Activated effector memory CD4-positive, alpha-beta T cell treated with anti-CD3 and anti-CD28 coated beads, Interleukin-2, amount 50 U/mL, for 16 hours (primary cell): ENCODE results near the gene ZNF189.
"Not testable (repeated sequence)": the region's sequence is repeated elsewhere in the genome, so short reads cannot be mapped to it uniquely, and the experiment has no call there.

Experiments used
- DNase-seq: peaks from one replicate; pipeline ENCODE4 v3.0.0-alpha.2; 2020

ZNF189 gene

GRCh38 chr9:101381118-101381517 is 17.5 kb upstream of the ZNF189 start:
- no peak for DNase-seq

- DNase-seq: no peak
Measured at GRCh38 chr9:101381833-101382342, 16.8 kb upstream of the ZNF189 start.

DNA sequence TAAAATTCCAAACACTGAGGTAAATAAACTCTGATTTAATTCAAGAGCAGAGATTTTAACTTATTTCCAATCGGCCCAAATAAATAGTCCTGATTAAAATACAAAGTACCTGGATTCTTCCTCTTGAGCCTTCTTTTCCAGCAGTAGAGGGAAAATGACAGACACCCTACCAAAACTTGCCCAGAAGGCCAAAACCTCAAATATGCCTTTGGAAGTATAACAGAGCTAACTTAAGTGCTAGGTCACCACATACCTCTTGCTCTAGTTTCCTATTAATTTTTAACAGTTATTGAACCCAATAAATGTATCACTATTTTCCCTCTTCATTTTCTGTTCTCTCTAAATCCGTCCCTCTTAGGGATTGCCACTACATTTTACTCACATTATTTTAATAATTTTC is 15.3 kb upstream of the ZNF189 start:
- DNase-seq: no peak

DNA sequence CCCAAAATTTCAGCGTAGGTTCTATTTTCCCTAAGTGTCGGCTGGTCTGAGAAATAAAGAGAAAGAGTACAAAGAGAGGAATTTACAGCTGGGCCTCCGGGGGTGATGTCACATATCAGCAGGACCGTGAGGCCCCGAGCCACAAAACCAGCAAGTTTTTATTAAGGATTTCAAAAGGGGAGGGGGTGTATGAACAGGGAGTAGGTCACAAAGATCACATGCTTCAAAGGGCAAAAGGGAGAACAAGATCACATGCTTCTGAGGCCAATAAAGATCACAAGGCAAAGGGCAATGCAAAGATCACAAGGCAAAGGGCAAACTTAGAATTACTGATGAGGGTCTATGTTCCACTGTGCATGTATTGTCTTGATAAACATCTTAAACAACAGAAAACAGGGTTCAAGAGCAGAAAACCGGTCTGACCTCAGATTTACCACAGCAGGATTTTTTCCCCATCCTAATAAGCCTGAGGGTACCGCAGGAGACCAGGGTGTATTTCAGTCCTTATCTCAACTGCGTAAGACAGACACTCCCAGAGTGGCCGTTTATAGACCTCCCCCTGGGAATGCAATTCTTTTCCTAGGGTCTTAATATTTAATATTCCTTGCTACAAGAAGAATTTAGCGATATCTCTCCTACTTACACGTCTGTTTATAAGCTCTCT is 13.6 kb upstream of the ZNF189 start, which contains the start of gene BAAT:
TSS of gene BAAT (minus strand) at position 134 of the 664 bp plus-strand sequence. CDS start 13,602 bp downstream, outside the sequence.
- DNase-seq: not testable (repeated sequence)

DNA sequence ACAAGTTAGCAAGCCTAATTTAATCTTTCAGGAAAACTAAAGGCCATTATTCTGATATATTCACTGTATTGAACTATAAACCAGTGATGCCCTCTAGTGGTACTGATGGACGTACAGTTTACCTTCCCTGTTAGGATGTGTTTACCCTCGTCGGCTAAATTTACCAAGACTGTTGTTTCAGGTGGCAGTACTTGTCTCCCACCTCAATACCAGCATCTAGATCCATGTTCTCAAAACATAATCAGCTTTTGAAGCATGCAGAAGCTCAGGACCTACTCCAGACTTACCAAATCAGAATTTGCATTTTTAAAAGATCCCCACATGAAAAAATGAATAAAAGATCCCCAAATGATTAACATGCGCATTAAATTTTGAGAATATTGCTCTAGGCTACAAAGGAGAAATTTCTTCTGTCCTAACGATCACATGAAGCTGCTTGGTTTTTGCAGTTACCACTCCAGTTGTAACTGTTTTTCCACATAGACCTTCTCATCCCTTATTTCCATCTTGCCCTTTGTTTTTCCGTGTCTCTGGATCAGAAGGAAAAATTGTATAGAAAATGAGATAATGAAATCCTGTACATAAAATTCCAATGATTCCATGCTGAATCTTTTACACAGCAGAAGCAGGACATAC is 10.7 kb upstream of the ZNF189 start:
- no peak for DNase-seq

DNA sequence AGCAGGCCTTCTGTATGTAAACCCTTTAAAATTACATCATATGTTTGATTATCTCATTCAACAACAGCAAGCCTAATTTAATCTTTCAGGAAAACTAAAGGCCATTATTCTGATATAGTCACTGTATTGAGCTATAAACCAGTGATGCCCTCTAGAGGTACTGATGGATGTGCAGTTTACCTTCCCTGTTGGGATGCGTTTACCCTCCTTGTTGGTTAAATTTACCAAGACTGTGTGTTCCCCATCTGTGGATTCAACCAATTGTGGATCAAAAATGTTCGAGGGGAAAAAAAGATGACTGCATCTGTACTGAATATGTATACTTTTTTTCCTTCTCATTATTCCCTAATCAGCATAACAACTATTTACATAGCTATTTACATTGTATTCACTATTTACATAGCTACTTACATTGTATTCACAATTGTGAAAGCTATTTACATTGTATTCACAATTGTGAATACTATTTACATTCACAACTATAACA is 10.1 kb upstream of the ZNF189 start:
- DNase-seq: no peak

GRCh38 chr9:101393135-101393534 is 5.5 kb upstream of the ZNF189 start:
- DNase-seq: no peak

- DNase-seq: no peak
Measured at GRCh38 chr9:101394687-101395086, 4.0 kb upstream of the ZNF189 start.

GRCh38 chr9:101397746-101398067 is 944 bp upstream of the ZNF189 start:
- no peak for DNase-seq

- no peak for DNase-seq
Measured at GRCh38 chr9:101398930-101399642, 435 bp downstream of the ZNF189 start.

DNA sequence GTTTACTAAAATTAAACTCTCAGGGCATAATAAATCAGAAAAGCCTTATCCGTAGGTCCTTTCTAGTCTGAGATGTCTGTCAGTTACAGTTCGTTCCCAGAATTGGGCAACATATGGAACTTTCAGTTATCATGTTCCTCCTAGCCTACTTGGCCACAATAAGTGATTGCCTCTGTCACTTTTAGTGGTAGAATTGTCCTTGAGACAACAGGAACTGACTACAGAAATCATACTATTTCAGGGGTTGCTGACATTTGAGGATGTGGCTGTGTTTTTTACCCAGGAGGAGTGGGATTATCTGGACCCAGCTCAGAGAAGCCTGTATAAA is 956 bp downstream of the ZNF189 start:
- no peak for DNase-seq

DNA sequence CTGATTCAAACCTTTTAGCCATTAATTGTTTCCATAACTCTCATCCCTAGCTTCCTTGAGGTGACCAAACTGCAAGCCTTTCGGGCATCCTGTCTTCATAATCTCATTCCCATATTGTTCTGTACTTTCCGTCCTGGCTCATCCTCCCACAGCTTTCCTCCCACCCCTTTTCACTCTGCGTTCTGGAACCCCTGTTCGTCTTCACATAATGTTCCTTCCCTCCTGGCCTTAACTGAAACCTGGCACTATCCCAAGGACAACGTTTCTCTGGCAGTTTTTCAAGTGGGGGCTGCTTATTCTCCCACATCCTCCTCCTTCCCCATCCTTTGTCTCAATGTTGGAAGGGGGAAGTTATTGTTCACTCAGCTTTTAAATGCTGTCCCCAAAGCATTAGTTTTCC is 1.5 kb downstream of the ZNF189 start:
- no peak for DNase-seq

DNA sequence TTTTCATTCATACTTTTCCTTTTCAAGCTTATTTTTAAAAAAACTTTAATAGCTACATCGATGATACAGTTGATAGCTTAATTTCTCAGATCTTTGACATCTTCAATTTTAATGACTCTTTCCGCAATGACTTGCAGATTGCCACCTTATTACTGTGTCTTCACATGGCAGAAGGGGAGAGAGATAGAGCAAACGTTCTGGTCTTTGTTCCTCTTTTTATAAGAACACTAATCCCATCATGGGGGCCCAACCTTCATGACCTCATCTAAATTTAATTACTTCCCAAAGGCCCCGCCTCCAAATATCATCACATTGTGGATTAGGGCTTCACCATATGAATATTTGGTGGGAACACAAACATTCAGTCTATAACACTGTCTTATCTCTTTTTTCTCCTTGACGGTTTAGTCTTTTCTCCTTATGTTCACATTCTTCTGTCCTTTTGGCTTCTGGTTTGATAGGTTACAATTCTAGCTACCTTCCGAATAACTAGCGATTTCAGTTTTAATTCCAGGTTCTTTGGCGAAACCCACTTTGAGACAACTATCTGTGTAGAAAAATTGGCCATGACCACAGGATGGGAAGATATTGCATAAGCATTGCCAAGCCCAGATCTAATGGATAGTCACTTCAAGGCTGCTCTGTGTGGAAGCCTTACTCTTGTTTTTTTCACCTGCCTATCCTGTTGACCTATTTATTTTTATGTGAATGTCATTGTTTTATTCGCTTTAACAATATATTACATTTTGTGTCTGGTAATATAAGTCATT is 5.0 kb downstream of the ZNF189 start:
- no peak for DNase-seq

DNA sequence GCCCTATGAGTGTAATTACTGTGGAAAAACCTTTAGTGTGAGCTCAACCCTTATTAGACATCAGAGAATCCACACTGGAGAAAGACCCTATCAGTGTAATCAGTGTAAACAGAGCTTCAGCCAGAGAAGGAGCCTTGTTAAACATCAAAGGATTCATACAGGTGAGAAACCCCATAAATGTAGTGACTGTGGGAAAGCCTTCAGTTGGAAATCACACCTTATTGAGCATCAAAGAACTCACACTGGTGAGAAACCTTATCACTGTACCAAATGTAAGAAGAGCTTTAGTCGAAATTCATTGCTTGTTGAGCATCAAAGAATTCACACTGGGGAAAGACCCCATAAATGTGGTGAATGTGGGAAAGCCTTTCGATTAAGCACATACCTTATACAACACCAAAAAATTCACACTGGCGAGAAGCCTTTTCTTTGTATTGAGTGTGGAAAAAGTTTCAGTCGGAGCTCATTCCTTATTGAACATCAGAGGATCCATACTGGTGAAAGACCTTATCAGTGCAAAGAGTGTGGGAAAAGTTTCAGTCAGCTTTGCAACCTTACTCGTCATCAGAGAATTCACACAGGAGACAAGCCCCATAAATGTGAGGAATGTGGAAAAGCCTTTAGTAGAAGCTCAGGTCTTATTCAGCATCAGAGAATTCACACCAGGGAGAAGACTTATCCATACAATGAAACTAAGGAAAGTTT is 9.9 kb downstream of the ZNF189 start:
- no peak for DNase-seq

GRCh38 chr9:101409079-101409477 is 10.4 kb downstream of the ZNF189 start:
- DNase-seq: no peak

DNA sequence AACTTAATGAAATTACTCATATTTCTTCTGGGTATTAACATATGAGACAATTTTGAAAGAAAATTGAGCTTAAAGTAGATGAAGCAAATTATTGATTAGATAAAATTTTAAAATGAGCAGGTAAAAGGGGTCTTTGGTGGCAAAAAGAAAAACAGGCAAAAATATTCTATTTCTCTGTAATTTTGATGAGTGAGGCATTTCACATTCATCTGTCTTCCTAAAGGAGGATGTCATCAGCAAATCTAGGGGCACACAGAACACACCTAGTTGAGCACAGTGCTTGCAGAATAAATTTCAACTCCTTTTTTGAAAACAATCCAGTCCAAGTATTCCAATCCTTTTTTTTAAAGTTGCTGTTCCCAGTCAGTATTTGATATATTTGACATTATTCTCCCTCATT is 16.2 kb downstream of the ZNF189 start:
- no peak for DNase-seq

GRCh38 chr9:101415578-101415977 is 16.9 kb downstream of the ZNF189 start:
- DNase-seq: no peak

DNA sequence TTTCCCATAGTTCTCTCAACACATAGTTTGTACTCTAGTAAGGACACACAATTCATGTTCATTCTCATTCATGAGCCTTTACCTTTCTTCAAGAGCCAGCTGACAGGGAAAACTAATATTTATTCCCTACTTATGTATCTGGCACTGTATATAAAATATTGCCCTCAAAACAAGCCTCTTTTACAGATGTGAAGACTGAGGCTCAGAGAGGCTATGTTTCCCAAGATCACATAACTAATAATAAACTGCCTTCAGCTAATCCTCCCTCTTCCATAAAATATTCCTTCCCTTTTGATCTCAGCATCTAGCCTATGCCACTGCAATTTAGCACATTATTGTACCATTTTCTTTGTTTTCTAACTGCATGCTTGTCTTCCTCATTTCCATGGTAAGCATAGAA is 18.7 kb downstream of the ZNF189 start:
- no peak for DNase-seq

- DNase-seq: no peak
Measured at GRCh38 chr9:101417977-101418376, 19.3 kb downstream of the ZNF189 start.

- no peak for DNase-seq
Measured at GRCh38 chr9:101418518-101419430, 20.1 kb downstream of the ZNF189 start.

GRCh38 chr9:101419863-101420262 is 21.2 kb downstream of the ZNF189 start:
- no peak for DNase-seq
